GM12878 (cell line): ENCODE results near the gene THRA. TPM values are rescaled to one million over a fixed set of nuclear protein-coding genes. Genes with fewer than 3 reads are reported as not detected.

Source experiments
- ATAC-seq: fragments of 200-7000 bp; cut with Tn5 transposase; 3 replicates; pipeline ENCODE4 v1.9.1; 2020; ENCODE audit warnings: mild to moderate bottlenecking, moderate library complexity
- BruUV-seq: library from RNA; stranded (reverse); fragments of 400-500 nt; replicated peaks from 2 replicates; lab custom pipeline; 2021; lab: Mats Ljungman, UMichigan
- CTCF ChIA-PET: fragments of 300-600 bp; sonication (Branson Sonifier 250); formaldehyde crosslinking; extraction: SDS; loops from one replicate; lab custom pipeline; 2021; ENCODE audit warnings: inconsistent platforms; lab: Yijun Ruan, JAX
- POLR2A ChIA-PET: fragments of 350-600 bp; formaldehyde crosslinking; extraction: SDS; loops from one replicate; lab custom pipeline; 2021; ENCODE audit warnings: inconsistent platforms; lab: Charles Lee
- RAD21 ChIA-PET: fragments of 300-600 bp; sonication (Branson Sonifier 250); formaldehyde crosslinking; loops from one replicate; lab custom pipeline; 2023; ENCODE audit warnings: antibody characterized with exemption; ENCODE audit not compliant: unreplicated experiment; lab: Charles Lee
- SMC1A ChIA-PET: fragments of 300-600 bp; sonication (Branson Sonifier 250); formaldehyde crosslinking; loops from one replicate; lab custom pipeline; 2023; ENCODE audit not compliant: unreplicated experiment, uncharacterized antibody; lab: Charles Lee
- DNase-seq: peaks from one replicate; pipeline ENCODE4 v3.0.0-alpha.2; 2011; ENCODE audit warnings: low read depth, low spot score
- FAIRE-seq: peaks from 3 replicates; lab custom pipeline; 2011; peaks lifted over from hg19 to GRCh38; lab: Jason Lieb, UNC
- H2AFZ ChIP-seq: 2 replicates; pipeline ENCODE4 v1.6.0; 2011; ENCODE audit warnings: low read depth, low read length, control low read depth; ENCODE audit not compliant: control insufficient read depth
- H3K27ac ChIP-seq: 2 replicates; pipeline ENCODE4 v1.5.1; 2011; ENCODE audit warnings: control low read depth; ENCODE audit not compliant: control insufficient read depth, insufficient read depth
- H3K27me3 ChIP-seq, 2 experiments: replicated peaks in 1 of 2; 2 replicates each; pipeline versions ENCODE4 v1.6.0 to v1.6.1; 2011; ENCODE audit warnings: low read length in 1 of 2; ENCODE audit not compliant: control insufficient read depth in 2 of 2, insufficient read depth in 2 of 2
- H3K36me3 ChIP-seq, 2 experiments: 2 replicates each; pipeline ENCODE4 v1.5.1; 2011; ENCODE audit warnings: low read length in 1 of 2; ENCODE audit not compliant: control insufficient read depth in 2 of 2, insufficient read depth in 2 of 2
- H3K4me1 ChIP-seq: 2 replicates; pipeline ENCODE4 v1.6.1; 2011; ENCODE audit warnings: mild to moderate bottlenecking, low read length, moderate library complexity, mixed read lengths; ENCODE audit not compliant: control insufficient read depth, insufficient read depth
- H3K4me2 ChIP-seq: 2 replicates; pipeline ENCODE4 v1.6.0; 2011; ENCODE audit warnings: control low read depth; ENCODE audit not compliant: control insufficient read depth, insufficient read depth
- H3K4me3 ChIP-seq: fragments of 200-600 bp; sonication (generic); 2 replicates; pipeline ENCODE4 v1.5.1; 2016
- H3K79me2 ChIP-seq: 2 replicates; pipeline ENCODE4 v1.6.0; 2011; ENCODE audit warnings: low read length; ENCODE audit not compliant: control insufficient read depth, insufficient read depth
- H3K9ac ChIP-seq: 2 replicates; pipeline ENCODE4 v1.8.0; 2011; ENCODE audit warnings: low read length, control low read depth, mixed read lengths; ENCODE audit not compliant: control insufficient read depth, insufficient read depth
- H3K9me3 ChIP-seq: replicated peaks from 3 replicates; pipeline ENCODE4 v1.5.1; 2011; ENCODE audit warnings: mild to moderate bottlenecking, low read length; ENCODE audit not compliant: control insufficient read depth, insufficient read depth
- H4K20me1 ChIP-seq: 2 replicates; pipeline ENCODE4 v1.6.0; 2011; ENCODE audit not compliant: control insufficient read depth, insufficient read depth
- BHLHE40 ChIP-seq, 2 experiments: fragments of 450-650 bp in 1 of 2; IDR thresholded peaks; 2 replicates each; pipeline ENCODE4 v1.6.1; 2011 to 2017; ENCODE audit warnings: low read depth in 2 of 2, borderline replicate concordance in 1 of 2, improper control_type of control experiment in 1 of 2, low read length in 1 of 2, mild to moderate bottlenecking in 1 of 2
- CEBPB ChIP-seq, 2 experiments: fragments of 150-350 bp in 1 of 2; IDR thresholded peaks; 2 replicates each; pipeline ENCODE4 v1.6.1; 2012 to 2014; ENCODE audit warnings: low read depth in 2 of 2, low read length in 2 of 2, borderline replicate concordance in 1 of 2, inconsistent platforms in 1 of 2
- CTCF ChIP-seq, 3 experiments: IDR thresholded peaks in 2 of 3; conservative IDR thresholded peaks in 1 of 3; 2 replicates each; pipeline ENCODE4 v1.5.1; 2011; ENCODE audit warnings: low read depth in 3 of 3, low read length in 3 of 3, mild to moderate bottlenecking in 3 of 3, control low read depth in 2 of 3, moderate library complexity in 2 of 3, inconsistent platforms in 1 of 3, mixed read lengths in 1 of 3; ENCODE audit not compliant: control insufficient read depth in 2 of 3, insufficient read depth in 1 of 3; ENCODE audit errors: extremely low read depth in 1 of 3
- IRF5 ChIP-seq: fragments of 450-650 bp; IDR thresholded peaks from 2 replicates; pipeline ENCODE4 v1.6.1; 2017; ENCODE audit warnings: borderline replicate concordance
- MEF2B ChIP-seq: fragments of 450-650 bp; IDR thresholded peaks from 2 replicates; pipeline ENCODE4 v1.6.1; 2018; ENCODE audit warnings: mild to moderate bottlenecking, moderate library complexity; ENCODE audit not compliant: partially characterized antibody, poor library complexity, severe bottlenecking
- NR2F1 ChIP-seq: fragments of 450-650 bp; conservative IDR thresholded peaks from 2 replicates; pipeline ENCODE4 v1.6.1; 2017; ENCODE audit warnings: mild to moderate bottlenecking
- RAD21 ChIP-seq: IDR thresholded peaks from 2 replicates; pipeline ENCODE4 v1.6.1; 2011; ENCODE audit warnings: mild to moderate bottlenecking, low read depth, low read length, moderate library complexity; ENCODE audit not compliant: insufficient read depth
- SMC3 ChIP-seq: IDR thresholded peaks from 2 replicates; pipeline ENCODE4 v1.6.1; 2011; ENCODE audit warnings: low read length, improper control_type of control experiment, borderline replicate concordance
- YY1 ChIP-seq: IDR thresholded peaks from 2 replicates; pipeline ENCODE4 v1.6.1; 2011; ENCODE audit warnings: low read depth, mild to moderate bottlenecking, low read length
- ZNF687 ChIP-seq: fragments of 450-650 bp; IDR thresholded peaks from 2 replicates; pipeline ENCODE4 v1.6.1; 2017; ENCODE audit warnings: mild to moderate bottlenecking, moderate library complexity
- WGBS: methylation state at CpG from one replicate; pipeline ENCODE4 v1.1.6; 2016; ENCODE audit warnings: low lambda C conversion rate; ENCODE audit not compliant: insufficient replicate concordance, insufficient coverage; ENCODE audit errors: missing lambda C conversion rate; 5-methylcytosine and 5-hydroxymethylcytosine counted together
- in situ Hi-C: fragments of 300-500 bp; cut with MboI; formaldehyde crosslinking; loops from 9 replicates; pipeline ENCODE4 v1.14.3; 2018; ENCODE audit warnings: mixed read lengths
- intact Hi-C: fragments of 100-400 bp; cut with micrococcal nuclease; formaldehyde crosslinking; loops from one replicate; pipeline ENCODE4 v1.14.2; 2022; ENCODE audit not compliant: unreplicated experiment
- polyA plus RNA-seq, 11 experiments: library from polyadenylated mRNA; depleted of rRNA in 4 of 11; unstranded in 6 of 11; stranded (reverse) in 5 of 11; fragments of >200 nt; fragmentation: Nextera tagmentation in 4 of 11; fragmentation: Illumina TruSeq in 1 of 11; extraction: Ambion mirVana in 4 of 11; extraction: Trizol in 1 of 11; gene quantifications; 1 replicate in 1 of 11; 2 replicates in 10 of 11; pipeline versions ENCODE4 v1.2.1 to v1.2.3, GENCODE V29; 2011 to 2016; ENCODE audit warnings: inconsistent platforms in 2 of 11, missing spikeins in 2 of 11, low read depth in 1 of 11
- total RNA-seq, 4 experiments: library from RNA; depleted of rRNA in 3 of 4; stranded (reverse); fragments of >200 nt in 3 of 4; fragmentation: Illumina TruSeq in 1 of 4; extraction: Trizol in 1 of 4; gene quantifications; 2 replicates each; pipeline versions ENCODE4 v1.2.1 to v1.2.3, GENCODE V29; 2013 to 2021

Gene THRA
- total and polyA plus RNA-seq, 10 of the 15 experiments (the other 5 are each of a cell fraction or from before 2014, with no cell fraction given) = 0.03 to 2.0 (median 0.64) TPM

- no peak for TF ChIP-seq ZNF687
Observed at GRCh38 chr17:40084477-40084876, 21.7 kb downstream of the THRA start (continued).

GRCh38 chr17:40086150-40087044, 23.6 kb downstream of the THRA start:
- Histone ChIP-seq H2AFZ (no peak overlapping the region), H3K79me2 (no peaks in the 10 kb centered on the region), H3K27me3 (no peaks in the 10 kb centered on the region), H3K9ac (no peak overlapping the region), H3K4me2 (no peak overlapping the region), H3K36me3 (no peaks in the 10 kb centered on the region), H3K4me1 (no peaks in the 10 kb centered on the region), H3K4me3 (no peak overlapping the region), H3K9me3 (no peaks in the 10 kb centered on the region), H3K27ac (no peak overlapping the region)
- peak; percentile 59 for FAIRE-seq
- RAD21 ChIA-PET = interaction anchor here (0.9 to 1.7 kb wide), 9 partner anchors 11 to 465 kb away, joined by 3 to 21 read pairs (median 5); partner anchors contain the start of gene THRA
- intact Hi-C loops = loop anchor here (1.0 kb wide), 1 partner anchor 73 kb away; no protein-coding TSS in a partner anchor
- CTCF ChIA-PET = interaction anchor here (0.6 to 4.6 kb wide), 42 partner anchors 8 to 252 kb away, joined by 3 to 75 read pairs (median 5); partner anchors contain the start of genes CSF3, MED24, NR1D1 and PSMD3
- WGBS = 37% methylated on average over 17 of the region's 17 CpGs
- POLR2A ChIA-PET = interaction anchor here (0.5 to 1.1 kb wide), 3 partner anchors 12 to 1832 kb away, joined by 3 to 4 read pairs (median 3); no protein-coding TSS in a partner anchor
- no TSS peak for BruUV-seq
- SMC1A ChIA-PET = interaction anchor here (0.7 to 1.6 kb wide), 13 partner anchors 12 to 214 kb away, joined by 3 to 17 read pairs (median 4); partner anchors contain the start of gene MED24
- TF ChIP-seq NR2F1 = 0 out of 2 replicates have a peak, but pooled peaks have one; percentile 18
- no peak for TF ChIP-seq IRF5
- TF ChIP-seq BHLHE40 (IDR thresholded peaks at IDR 0.05; ENCODE audit: borderline replicate concordance in 1 of 2, low read depth in 2 of 2, low read length in 1 of 2) = peak; percentile 31 to 58; a peak in 1 of 4 replicates
- peak; percentile 67; the same call in 1 of the 2 replicates for TF ChIP-seq SMC3
- peak; percentile 79 to 89 (median 80) for TF ChIP-seq CTCF (IDR thresholded peaks at IDR 0.05 in 2 of 3, conservative IDR thresholded peaks at IDR 0.05 in 1 of 3; ENCODE audit: control insufficient read depth in 2 of 3, extremely low read depth in 1 of 3, insufficient read depth in 1 of 3, low read depth in 3 of 3, low read length in 3 of 3)
- no peak for TF ChIP-seq CEBPB (IDR thresholded peaks at IDR 0.05; ENCODE audit: borderline replicate concordance in 1 of 2, low read depth in 2 of 2, low read length in 2 of 2)
- peak; percentile 14 for TF ChIP-seq MEF2B
- TF ChIP-seq RAD21 = peak; percentile 78
- 0 out of 2 replicates have a peak, but pooled peaks have one; percentile 25 for TF ChIP-seq YY1
- TF ChIP-seq, all 136 proteins: peak for 7
- no peak for DNase-seq
- H4K20me1 ChIP-seq = no peaks in the 10 kb centered on the region
- in situ Hi-C loops = no loop called here
- ATAC-seq = peak; percentile 92
